Erythroblast (primary cell): ENCODE results near the gene LRRC74B.
"Not testable (repeated sequence)": the region's sequence is repeated elsewhere in the genome, so short reads cannot be mapped to it uniquely, and the experiment has no call there.

Experiments
- DNase-seq, 2 experiments: peaks; one replicate each; lab custom pipeline; 2025; lab: John Stamatoyannopoulos, UW
- GATA1 ChIP-seq: IDR thresholded peaks from 2 replicates; pipeline ENCODE4 v1.6.1; 2011; ENCODE audit warnings: low read depth, mild to moderate bottlenecking, control low read depth, low read length, moderate library complexity
- POLR2A ChIP-seq: IDR thresholded peaks from 2 replicates; pipeline ENCODE4 v1.6.1; 2011; ENCODE audit warnings: mild to moderate bottlenecking, low read length

Gene LRRC74B

DNA sequence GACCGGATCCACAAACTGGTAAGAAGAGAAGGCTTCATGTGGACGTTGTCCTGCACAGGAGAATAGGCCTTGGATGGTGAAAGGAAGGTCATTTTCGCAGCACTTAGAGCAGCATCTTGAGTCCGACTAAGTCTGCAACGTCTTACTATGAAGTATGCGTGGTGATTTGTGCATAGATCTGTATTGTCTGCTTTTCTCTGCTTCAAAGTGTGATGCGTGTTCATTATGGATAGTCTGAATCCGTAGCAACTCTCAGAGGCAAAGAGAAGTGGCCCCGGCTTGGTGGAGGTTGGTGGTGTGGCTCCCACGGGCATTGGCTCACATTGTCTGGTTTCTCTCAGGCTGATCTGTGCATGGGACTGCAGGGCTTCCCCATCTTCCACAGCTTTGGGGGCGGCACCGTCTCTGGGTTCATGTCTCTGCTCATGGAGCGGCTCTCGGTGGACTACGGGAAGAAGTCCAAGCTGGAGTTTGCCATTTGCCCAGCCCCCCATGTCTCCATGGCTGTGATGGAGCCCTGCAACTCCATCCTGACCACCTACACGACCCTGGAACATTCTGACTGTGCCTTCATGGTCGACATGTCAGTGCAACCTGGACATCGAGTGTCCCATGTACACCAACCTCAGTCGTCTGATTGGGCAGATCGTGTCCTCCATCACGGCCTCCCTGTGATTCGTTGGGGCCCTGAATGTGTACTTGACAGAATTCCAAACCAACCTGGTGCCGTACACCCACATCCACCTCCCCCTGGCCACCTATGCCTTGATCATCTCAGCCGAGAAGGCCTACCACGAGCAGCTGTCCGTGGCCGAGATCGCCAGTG, 21.5 kb downstream of the LRRC74B start:
- no peak for DNase-seq
- no peak for TF ChIP-seq GATA1
- no peak for TF ChIP-seq POLR2A

DNA sequence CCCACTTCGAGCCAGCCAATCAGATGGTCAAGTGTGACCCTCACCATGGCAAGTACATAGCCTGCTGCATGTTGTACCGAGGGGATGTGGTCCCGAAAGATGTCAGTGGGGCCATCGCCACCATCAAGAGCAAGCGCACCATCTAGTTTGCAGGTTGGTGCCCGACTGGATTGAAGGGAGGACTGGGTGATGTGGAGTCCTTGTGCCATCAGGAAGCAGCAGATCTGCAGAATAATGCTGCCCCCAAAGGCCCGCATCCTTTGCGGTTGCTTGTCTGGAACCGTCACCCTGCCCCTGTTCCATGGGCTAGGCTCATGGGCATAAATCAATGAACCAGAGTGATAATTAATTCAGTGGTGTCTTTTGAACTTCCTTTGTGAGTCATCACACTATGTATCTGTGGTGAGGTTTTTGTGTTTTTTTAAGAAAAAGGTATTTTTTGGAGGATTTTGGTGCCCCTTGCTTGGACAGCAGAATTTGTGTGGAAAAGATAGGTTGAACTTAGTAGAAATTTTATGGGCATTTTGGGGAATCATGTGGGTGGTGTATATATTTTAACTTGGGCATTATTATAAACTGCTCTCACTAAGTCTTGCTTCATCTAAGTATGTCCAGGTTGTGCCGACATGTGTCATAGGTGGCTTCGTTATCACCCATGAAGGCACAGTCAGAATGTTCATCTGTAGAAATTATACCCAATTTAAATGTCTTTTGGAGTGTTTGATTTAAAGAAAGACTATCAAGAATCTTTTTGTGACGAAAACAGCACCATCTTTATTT, 22.3 kb downstream of the LRRC74B start:
- no peak for TF ChIP-seq POLR2A
- no peak for TF ChIP-seq GATA1
- DNase-seq: no peak

GRCh38 chr22:21068681-21069276, 23.0 kb downstream of the LRRC74B start:
- TF ChIP-seq POLR2A (no peak), GATA1 (no peak)

DNA sequence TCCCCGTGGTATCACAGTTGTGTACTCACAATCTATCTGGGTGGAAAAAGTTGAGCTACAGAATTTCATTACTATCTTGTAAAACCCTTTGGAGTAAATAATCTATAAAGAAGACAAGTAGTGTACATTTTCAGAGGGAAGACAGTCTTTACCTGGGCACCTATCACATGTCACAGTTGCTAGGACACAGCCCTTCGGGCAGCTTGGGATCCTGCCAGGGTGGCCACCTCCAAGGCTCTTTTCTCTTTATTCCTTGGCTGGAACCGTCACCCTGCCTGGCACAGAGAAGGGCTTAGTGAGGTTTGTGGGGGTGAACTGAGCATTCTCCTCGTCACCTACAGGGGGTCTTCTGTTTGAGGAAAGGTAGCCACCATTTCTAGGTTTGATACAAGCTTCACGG, 23.6 kb downstream of the LRRC74B start:
- no peak for TF ChIP-seq GATA1
- no peak for TF ChIP-seq POLR2A
- no peak for DNase-seq

More at GRCh38 chr22:21068681-21069276, 23.0 kb downstream of the LRRC74B start:
- DNase-seq: no peak

DNA sequence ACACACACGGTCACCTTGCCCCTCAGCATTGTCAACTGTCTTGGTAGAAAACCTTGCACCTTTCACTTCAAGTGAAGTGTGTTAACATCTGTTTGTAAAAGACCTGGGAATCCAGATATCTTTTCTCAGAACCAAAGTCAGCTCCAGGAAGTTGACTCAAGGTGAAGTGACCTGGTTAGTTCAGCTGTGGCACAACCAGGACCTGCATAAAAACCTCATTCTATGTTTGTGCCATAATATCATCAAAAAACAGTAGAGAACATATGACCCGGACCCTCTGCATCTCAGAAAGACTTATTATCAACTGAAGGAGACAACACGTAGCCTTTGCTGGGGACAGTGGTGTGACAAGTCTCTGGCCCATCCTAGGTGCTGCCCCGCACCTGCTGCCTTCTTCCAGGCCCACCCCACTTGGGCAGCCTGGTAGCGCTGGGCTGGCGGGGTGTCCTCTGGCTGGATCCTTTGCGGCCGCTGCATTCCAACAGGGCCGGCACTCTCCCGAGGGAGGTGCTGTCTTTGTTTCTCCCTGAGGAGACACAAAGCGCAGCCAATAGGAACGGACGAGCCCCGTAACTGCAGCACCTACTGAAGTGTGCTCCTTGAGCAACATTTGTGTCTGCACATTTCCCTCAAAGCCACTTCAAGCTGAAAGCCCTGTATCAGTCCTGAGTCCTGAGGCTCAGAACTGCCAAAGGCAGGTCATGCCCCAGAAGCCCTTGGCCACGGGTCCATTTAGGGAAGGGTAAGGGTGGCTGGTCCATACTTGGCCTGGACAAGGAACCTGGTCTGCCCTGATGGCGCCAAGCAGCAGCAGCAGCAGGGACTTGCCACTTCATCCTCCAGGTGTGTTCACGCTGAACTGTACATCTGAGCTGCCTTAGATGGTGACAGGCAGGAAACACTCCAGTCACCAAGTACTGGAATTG, 25.2 kb downstream of the LRRC74B start:
- DNase-seq: no peak
- TF ChIP-seq POLR2A (no peak), GATA1 (no peak)

GRCh38 chr22:21071796-21072195, 26.1 kb downstream of the LRRC74B start:
- DNase-seq: not testable (repeated sequence)

GRCh38 chr22:21073023-21073422, 27.3 kb downstream of the LRRC74B start:
- no peak for DNase-seq
- TF ChIP-seq POLR2A (no peak), GATA1 (no peak)

- no peak for DNase-seq
- TF ChIP-seq GATA1 (no peak), POLR2A (no peak)
Measured at GRCh38 chr22:21073482-21073881, 27.7 kb downstream of the LRRC74B start.

DNA sequence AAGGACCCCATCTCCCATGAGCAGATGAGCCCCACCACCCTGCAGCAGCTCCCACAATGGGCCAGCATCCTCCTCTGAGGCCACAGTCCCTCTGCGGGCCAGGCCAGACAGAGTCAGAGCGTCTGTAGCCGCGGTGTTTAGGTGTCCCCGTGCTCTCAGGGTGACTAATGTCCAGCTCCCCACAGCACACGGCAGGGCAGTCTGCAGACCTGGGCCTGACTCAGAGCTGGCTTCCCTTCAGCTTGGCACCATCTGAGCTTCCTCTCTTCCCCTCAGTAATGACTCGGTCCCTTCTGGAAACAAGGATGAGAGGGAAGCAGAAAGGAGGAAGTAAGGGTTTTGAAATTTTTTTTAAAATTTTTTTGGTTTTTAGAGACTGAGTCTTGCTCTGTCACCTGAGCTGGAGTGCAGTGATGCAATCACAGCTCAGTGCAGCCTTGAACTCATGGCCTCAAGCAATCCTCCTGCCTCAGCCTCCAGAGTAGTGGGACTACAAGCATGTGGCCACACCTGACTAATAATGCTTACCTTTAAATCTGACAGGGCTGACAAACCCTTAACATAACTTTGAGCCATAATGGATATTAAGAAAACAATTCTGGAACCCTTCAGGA, 28.5 kb downstream of the LRRC74B start:
- TF ChIP-seq GATA1 (no peak), POLR2A (no peak)
- DNase-seq: no peak

GRCh38 chr22:21075516-21076138, 29.9 kb downstream of the LRRC74B start:
- no peak for DNase-seq
- TF ChIP-seq POLR2A: no peak
- no peak for TF ChIP-seq GATA1

DNA sequence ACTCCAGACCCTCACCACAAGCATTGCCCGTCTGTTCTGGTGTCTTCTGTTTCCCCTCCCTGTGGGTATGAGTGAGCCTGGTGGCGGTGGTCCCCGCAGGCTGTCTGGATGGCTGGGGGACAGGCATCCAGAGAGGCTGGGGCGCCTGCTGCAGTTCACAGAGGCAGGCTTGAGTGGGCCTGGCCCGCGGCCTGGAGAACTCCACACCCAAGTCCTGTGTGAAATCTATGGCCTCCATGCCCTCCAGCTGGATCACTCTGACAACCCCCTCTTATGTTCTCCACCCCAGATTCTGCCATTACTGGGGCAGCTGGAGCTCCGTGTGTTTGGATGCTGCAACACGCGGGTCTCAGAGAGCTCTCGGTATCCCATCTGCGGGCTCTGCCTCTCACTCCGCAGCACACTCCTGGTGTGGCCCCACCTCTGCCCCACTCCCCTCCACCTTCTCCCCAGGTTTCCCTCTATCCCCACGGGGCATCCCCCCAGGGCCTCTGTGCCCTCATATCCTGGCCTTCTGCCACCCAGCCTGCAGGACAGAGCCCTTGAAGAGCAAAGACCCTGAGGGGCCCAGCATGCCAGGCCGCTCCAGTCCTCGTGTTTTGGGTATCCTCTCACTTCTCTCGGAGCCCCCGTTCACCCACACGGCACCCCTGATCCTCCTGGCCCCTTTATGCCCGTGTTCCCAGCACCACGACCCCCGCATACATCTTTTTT, 31.3 kb downstream of the LRRC74B start:
- DNase-seq: no peak
- TF ChIP-seq GATA1: no peak
- no peak for TF ChIP-seq POLR2A

DNA sequence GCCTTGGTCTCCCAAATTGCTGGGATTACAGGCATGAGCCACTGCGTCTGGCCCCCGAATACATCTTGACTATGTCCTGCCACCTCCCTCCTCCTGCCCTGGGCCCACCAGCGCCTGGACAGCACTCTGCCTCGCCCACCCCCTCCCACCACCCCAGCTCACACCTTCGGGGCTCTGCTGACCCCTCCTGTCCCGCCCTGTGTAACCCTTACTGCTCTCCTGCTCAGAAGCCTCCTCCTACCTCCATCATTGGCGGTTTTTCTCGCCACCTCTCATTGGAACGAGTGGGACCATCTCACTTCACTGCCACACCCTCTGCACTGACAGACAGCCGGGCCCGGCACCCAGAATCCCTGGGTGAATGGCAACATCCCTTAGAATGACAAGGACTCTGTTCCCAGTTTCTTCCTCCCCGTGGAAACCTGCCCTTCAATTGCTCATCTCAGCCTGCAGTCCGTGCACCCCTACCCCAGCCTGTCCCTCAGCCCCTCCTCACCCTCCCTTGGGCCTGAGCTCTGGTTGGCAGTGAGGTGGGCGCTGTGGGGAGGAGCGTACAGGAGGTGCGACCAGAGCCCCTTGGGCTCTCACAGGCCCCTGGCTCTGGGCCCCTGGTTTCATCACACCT, 32.2 kb downstream of the LRRC74B start:
- no peak for TF ChIP-seq GATA1
- no peak for TF ChIP-seq POLR2A
- DNase-seq: no peak

- TF ChIP-seq GATA1: no peak
- TF ChIP-seq POLR2A: no peak
- DNase-seq: no peak
Measured at GRCh38 chr22:21078916-21079315, 33.2 kb downstream of the LRRC74B start.
